ENCODE measurements around the gene FARSA.
"Not testable (repeated sequence)": the region's sequence is repeated elsewhere in the genome, so short reads cannot be mapped to it uniquely, and the experiment has no call there.

Gene FARSA

GRCh38 chr19:12933287-12934072, at the start of gene FARSA:
FARSA (minus strand) TSS chr19:12933711; CDS start chr19:12933696, 15 bp downstream.
- H3K4me3 ChIP-seq (ENCODE audit: low read length in 2 of 2), result peak within 1 kb of the TSS; percentile 99
- H3K4me1 ChIP-seq (ENCODE audit: control insufficient read depth, insufficient read depth, low read length), result peaks cover 24% of the 10 kb centered on the region
- H3K27me3 ChIP-seq (ENCODE audit: control insufficient read depth in 1 of 2, insufficient read depth in 2 of 2, low read length in 2 of 2), result no peaks in the 10 kb centered on the region
- H3K27ac ChIP-seq (ENCODE audit: low read length), result peak within 1 kb of the TSS; percentile 75
- H3K9ac ChIP-seq (ENCODE audit: low read length in 2 of 2), result peak within 1 kb of the TSS; percentile 88 to 91
- no peaks in the 10 kb centered on the region for H3K9me3 ChIP-seq (ENCODE audit: control insufficient read depth in 2 of 2, low read length in 2 of 2)
- peaks cover 14 to 16% of the 10 kb centered on the region in 2 donors for H3K36me3 ChIP-seq (ENCODE audit: control insufficient read depth in 2 of 2, insufficient read depth in 2 of 2, low read length in 2 of 2)

DNA sequence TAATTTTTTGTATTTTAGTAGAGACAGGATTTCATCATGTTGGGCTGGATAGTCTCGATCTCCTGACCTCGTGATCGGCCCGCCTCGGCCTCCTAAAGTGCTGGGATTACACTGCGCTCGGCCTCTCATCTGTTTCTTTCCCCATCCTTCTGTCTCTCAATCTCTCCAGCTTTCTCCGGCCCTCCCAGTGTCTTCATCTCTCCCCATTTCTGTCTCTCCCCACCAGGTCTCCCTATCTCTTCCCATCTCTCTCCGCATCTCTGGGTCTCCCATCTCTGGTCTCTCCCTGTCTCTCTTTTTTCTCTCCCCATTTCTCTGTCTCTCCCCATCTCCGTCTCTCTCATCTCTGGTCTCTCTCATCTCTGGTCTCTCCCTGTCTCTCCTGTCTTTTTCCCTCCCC, 49.6 kb upstream of the FARSA start:
- H3K4me3 ChIP-seq (ENCODE audit: low read length in 2 of 2), result peak overlapping the region; percentile 57 to 61
- H3K36me3 ChIP-seq (ENCODE audit: control insufficient read depth in 2 of 2, insufficient read depth in 2 of 2, low read length in 2 of 2), result no peaks in the 10 kb centered on the region
- no peaks in the 10 kb centered on the region for H3K27me3 ChIP-seq (ENCODE audit: control insufficient read depth in 1 of 2, insufficient read depth in 2 of 2, low read length in 2 of 2)
- peaks cover 21% of the 10 kb centered on the region for H3K4me1 ChIP-seq (ENCODE audit: control insufficient read depth, insufficient read depth, low read length)
- no peak overlapping the region for H3K9ac ChIP-seq (ENCODE audit: low read length in 2 of 2)
- H3K27ac ChIP-seq (ENCODE audit: low read length), result no peak overlapping the region
- no peaks in the 10 kb centered on the region for H3K9me3 ChIP-seq (ENCODE audit: control insufficient read depth in 2 of 2, low read length in 2 of 2)

- Histone ChIP-seq H3K36me3 (ENCODE audit: control insufficient read depth in 2 of 2, insufficient read depth in 2 of 2, low read length in 2 of 2) (no peaks in the 10 kb centered on the region), H3K27ac (ENCODE audit: low read length) (no peak overlapping the region), H3K27me3 (ENCODE audit: control insufficient read depth in 1 of 2, insufficient read depth in 2 of 2, low read length in 2 of 2) (no peaks in the 10 kb centered on the region), H3K9ac (ENCODE audit: low read length in 2 of 2) (no peak overlapping the region), H3K4me1 (ENCODE audit: control insufficient read depth, insufficient read depth, low read length) (peaks cover 22% of the 10 kb centered on the region), H3K4me3 (ENCODE audit: low read length in 2 of 2) (no peak overlapping the region), H3K9me3 (ENCODE audit: control insufficient read depth in 2 of 2, low read length in 2 of 2) (no peaks in the 10 kb centered on the region)
These were observed 49.1 kb upstream of the FARSA start for GRCh38 chr19:12982648-12983047.

DNA sequence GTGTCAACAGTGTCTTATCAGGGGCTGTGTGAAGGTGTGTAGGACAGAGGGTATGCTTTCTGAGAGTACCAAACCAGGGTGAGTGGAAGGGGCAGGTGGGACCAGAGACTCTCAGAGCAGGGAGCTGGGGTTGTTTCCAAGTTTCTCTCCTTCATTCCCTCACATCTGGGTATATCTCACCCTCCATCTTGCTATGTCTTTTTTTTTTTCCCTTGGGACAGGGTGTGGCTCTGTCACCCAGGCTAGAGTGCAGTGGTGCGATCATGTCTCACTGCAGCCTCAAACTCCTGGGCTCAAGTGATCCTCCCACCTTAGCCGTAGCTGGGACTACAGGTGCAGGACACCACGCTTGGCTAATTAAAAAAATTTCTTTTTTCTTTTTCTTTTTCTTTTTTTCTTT, 46.5 kb upstream of the FARSA start:
- Histone ChIP-seq H3K9ac (ENCODE audit: low read length in 2 of 2) (no peak overlapping the region), H3K4me3 (ENCODE audit: low read length in 2 of 2) (no peak overlapping the region), H3K4me1 (ENCODE audit: control insufficient read depth, insufficient read depth, low read length) (peaks cover 14% of the 10 kb centered on the region), H3K36me3 (ENCODE audit: control insufficient read depth in 2 of 2, insufficient read depth in 2 of 2, low read length in 2 of 2) (no peaks in the 10 kb centered on the region), H3K27me3 (ENCODE audit: control insufficient read depth in 1 of 2, insufficient read depth in 2 of 2, low read length in 2 of 2) (no peaks in the 10 kb centered on the region), H3K27ac (ENCODE audit: low read length) (no peak overlapping the region), H3K9me3 (ENCODE audit: control insufficient read depth in 2 of 2, low read length in 2 of 2) (no peaks in the 10 kb centered on the region)

DNA sequence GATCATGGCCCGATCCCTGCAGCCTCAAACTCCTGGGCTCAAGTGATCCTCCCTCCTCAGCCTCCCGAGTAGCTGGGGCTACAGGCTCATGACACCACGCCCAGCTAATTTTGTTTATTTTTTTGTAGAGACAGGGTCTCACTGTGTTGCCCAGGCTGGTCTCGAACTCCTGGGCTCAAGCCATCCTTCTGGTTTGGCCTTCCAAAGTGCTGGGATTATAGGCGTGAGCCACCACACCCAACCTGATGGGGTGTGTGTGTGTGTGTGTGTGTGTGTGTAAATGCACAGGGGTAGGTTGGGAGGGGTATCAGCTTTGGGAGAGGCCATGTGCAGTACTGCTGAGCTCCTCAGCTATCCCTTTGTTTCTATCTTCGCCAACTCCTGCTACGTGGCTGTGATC, 42.6 kb upstream of the FARSA start:
- H3K4me3 ChIP-seq (ENCODE audit: low read length in 2 of 2); H3K9me3 ChIP-seq (ENCODE audit: control insufficient read depth in 2 of 2, low read length in 2 of 2); H3K9ac ChIP-seq (ENCODE audit: low read length in 2 of 2); H3K36me3 ChIP-seq (ENCODE audit: control insufficient read depth in 2 of 2, insufficient read depth in 2 of 2, low read length in 2 of 2); H3K4me1 ChIP-seq (ENCODE audit: control insufficient read depth, insufficient read depth, low read length); H3K27me3 ChIP-seq (ENCODE audit: control insufficient read depth in 1 of 2, insufficient read depth in 2 of 2, low read length in 2 of 2); H3K27ac ChIP-seq (ENCODE audit: low read length): not testable (repeated sequence)

- Histone ChIP-seq H3K27me3 (ENCODE audit: control insufficient read depth in 1 of 2, insufficient read depth in 2 of 2, low read length in 2 of 2) (no peaks in the 10 kb centered on the region), H3K36me3 (ENCODE audit: control insufficient read depth in 2 of 2, insufficient read depth in 2 of 2, low read length in 2 of 2) (no peaks in the 10 kb centered on the region), H3K4me1 (ENCODE audit: control insufficient read depth, insufficient read depth, low read length) (peaks cover 3% of the 10 kb centered on the region), H3K4me3 (ENCODE audit: low read length in 2 of 2) (no peak overlapping the region), H3K9ac (ENCODE audit: low read length in 2 of 2) (no peak overlapping the region), H3K27ac (ENCODE audit: low read length) (no peak overlapping the region), H3K9me3 (ENCODE audit: control insufficient read depth in 2 of 2, low read length in 2 of 2) (no peaks in the 10 kb centered on the region)
These were observed 41.8 kb upstream of the FARSA start for GRCh38 chr19:12975221-12975741.

DNA sequence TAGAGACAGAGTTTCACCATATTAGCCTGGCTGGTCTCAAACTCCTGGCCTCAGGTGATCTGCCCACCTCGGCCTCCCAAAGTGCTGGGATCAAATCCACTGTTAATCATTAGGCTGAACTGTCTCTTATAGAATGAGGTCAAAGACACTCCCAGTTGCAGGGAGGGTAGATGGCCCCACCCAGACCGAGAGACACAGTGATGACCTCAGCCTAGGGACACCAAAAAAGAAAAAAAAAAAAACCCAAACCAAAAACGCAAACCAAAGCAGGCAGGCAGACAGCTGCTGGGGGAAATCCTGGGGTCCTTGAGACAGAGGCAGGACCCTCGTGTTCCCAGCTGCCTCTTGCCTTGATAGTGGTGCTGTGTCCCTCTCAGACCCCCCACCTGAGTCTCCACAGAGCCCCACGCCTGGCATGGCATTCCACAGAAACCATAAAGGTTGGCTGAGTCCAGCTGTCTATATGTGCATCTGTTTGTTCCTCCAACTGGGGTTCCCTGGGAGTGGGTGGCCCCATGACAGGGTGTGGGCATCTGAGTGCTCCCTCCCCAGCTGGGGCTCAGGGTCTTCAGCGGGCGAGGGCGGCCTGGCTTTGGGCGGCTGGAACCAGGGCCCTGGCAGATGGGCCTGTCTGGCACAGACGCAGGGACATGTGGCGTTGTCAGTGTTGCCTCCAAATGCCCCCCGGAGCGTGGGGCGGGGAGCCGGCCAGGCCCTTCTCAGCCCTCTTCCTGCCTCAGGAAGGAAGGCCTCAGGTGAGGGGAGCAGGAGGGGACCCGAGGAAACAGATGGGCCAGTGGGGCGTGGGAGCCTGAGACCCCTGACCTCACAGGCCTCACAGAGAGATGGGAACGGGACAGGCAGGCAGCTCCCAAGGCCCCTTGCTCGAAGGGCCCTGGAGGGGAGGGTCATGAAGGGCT, 41.0 kb upstream of the FARSA start:
- no peak overlapping the region for H3K27ac ChIP-seq (ENCODE audit: low read length)

GRCh38 chr19:12973236-12973635, 39.7 kb upstream of the FARSA start:
- Histone ChIP-seq H3K27ac (ENCODE audit: low read length) (no peak overlapping the region), H3K36me3 (ENCODE audit: control insufficient read depth in 2 of 2, insufficient read depth in 2 of 2, low read length in 2 of 2) (no peaks in the 10 kb centered on the region), H3K4me3 (ENCODE audit: low read length in 2 of 2) (no peak overlapping the region), H3K27me3 (ENCODE audit: control insufficient read depth in 1 of 2, insufficient read depth in 2 of 2, low read length in 2 of 2) (no peaks in the 10 kb centered on the region), H3K4me1 (ENCODE audit: control insufficient read depth, insufficient read depth, low read length) (peaks cover 10% of the 10 kb centered on the region), H3K9me3 (ENCODE audit: control insufficient read depth in 2 of 2, low read length in 2 of 2) (no peaks in the 10 kb centered on the region), H3K9ac (ENCODE audit: low read length in 2 of 2) (no peak overlapping the region)

More for the DNA sequence above, 41.0 kb upstream of the FARSA start:
- Histone ChIP-seq H3K4me1 (ENCODE audit: control insufficient read depth, insufficient read depth, low read length) (peaks cover 9% of the 10 kb centered on the region), H3K9me3 (ENCODE audit: control insufficient read depth in 2 of 2, low read length in 2 of 2) (no peaks in the 10 kb centered on the region), H3K9ac (ENCODE audit: low read length in 2 of 2) (no peak overlapping the region), H3K27me3 (ENCODE audit: control insufficient read depth in 1 of 2, insufficient read depth in 2 of 2, low read length in 2 of 2) (no peaks in the 10 kb centered on the region), H3K4me3 (ENCODE audit: low read length in 2 of 2) (no peak overlapping the region), H3K36me3 (ENCODE audit: control insufficient read depth in 2 of 2, insufficient read depth in 2 of 2, low read length in 2 of 2) (no peaks in the 10 kb centered on the region)

- H3K27ac ChIP-seq (ENCODE audit: low read length), result peak overlapping the region; percentile 69
These were observed 36.7 kb upstream of the FARSA start for GRCh38 chr19:12970070-12970820.

GRCh38 chr19:12969292-12969988, 35.9 kb upstream of the FARSA start, which contains the start of gene DAND5:
DAND5 (plus strand) TSS chr19:12969576; CDS start chr19:12969661, 85 bp downstream.
- H3K27me3 ChIP-seq (ENCODE audit: control insufficient read depth in 1 of 2, insufficient read depth in 2 of 2, low read length in 2 of 2), result no peaks in the 10 kb centered on the region
- no peaks in the 10 kb centered on the region for H3K9me3 ChIP-seq (ENCODE audit: control insufficient read depth in 2 of 2, low read length in 2 of 2)
- peak within 1 kb of the TSS in 1 of 2 donors; percentile 35 for H3K4me3 ChIP-seq (ENCODE audit: low read length in 2 of 2)
- peaks cover 14% of the 10 kb centered on the region for H3K4me1 ChIP-seq (ENCODE audit: control insufficient read depth, insufficient read depth, low read length)
- no peaks in the 10 kb centered on the region for H3K36me3 ChIP-seq (ENCODE audit: control insufficient read depth in 2 of 2, insufficient read depth in 2 of 2, low read length in 2 of 2)
- peak within 1 kb of the TSS; percentile 69 for H3K27ac ChIP-seq (ENCODE audit: low read length)
- peak within 1 kb of the TSS; percentile 24 to 64 for H3K9ac ChIP-seq (ENCODE audit: low read length in 2 of 2)

More at GRCh38 chr19:12970070-12970820, 36.7 kb upstream of the FARSA start:
- H3K9me3 ChIP-seq (ENCODE audit: control insufficient read depth in 2 of 2, low read length in 2 of 2), result no peaks in the 10 kb centered on the region
- H3K27me3 ChIP-seq (ENCODE audit: control insufficient read depth in 1 of 2, insufficient read depth in 2 of 2, low read length in 2 of 2), result no peaks in the 10 kb centered on the region
- H3K36me3 ChIP-seq (ENCODE audit: control insufficient read depth in 2 of 2, insufficient read depth in 2 of 2, low read length in 2 of 2), result no peaks in the 10 kb centered on the region
- no peak overlapping the region for H3K4me3 ChIP-seq (ENCODE audit: low read length in 2 of 2)
- H3K9ac ChIP-seq (ENCODE audit: low read length in 2 of 2), result peak overlapping the region; percentile 24 to 64
- H3K4me1 ChIP-seq (ENCODE audit: control insufficient read depth, insufficient read depth, low read length), result peaks cover 10% of the 10 kb centered on the region
